CD14-positive monocyte (primary cell): ENCODE data around the gene DNAH2. TPM values are rescaled to one million over a fixed set of nuclear protein-coding genes. Genes with fewer than 3 reads are reported as not detected.
A peak's percentile ranks its signal among the peaks of the same experiment; 100 is the strongest.

ENCODE experiments used
- DNase-seq, 3 donors: peaks; one replicate each; pipeline ENCODE4 v3.0.0-alpha.2; 2011 to 2022
- H2AFZ ChIP-seq: 2 replicates; pipeline ENCODE4 v1.6.0; 2012; ENCODE audit warnings: mild to moderate bottlenecking, low read depth, low read length, inconsistent platforms; ENCODE audit not compliant: insufficient read depth, poor library complexity, severe bottlenecking
- H3K27ac ChIP-seq, 2 donors: 1 replicate in 1 of 2; 2 replicates in 1 of 2; pipeline ENCODE4 v1.5.1; 2012 to 2013; ENCODE audit warnings: low read length in 2 of 2, control low read depth in 1 of 2, inconsistent platforms in 1 of 2, low read depth in 1 of 2, mild to moderate bottlenecking in 1 of 2
- H3K27me3 ChIP-seq, 2 donors: one replicate each; pipeline versions ENCODE4 v1.6.0 to v1.6.1; 2011 to 2013; ENCODE audit warnings: low read length in 2 of 2; ENCODE audit not compliant: control insufficient read depth in 2 of 2, insufficient read depth in 2 of 2
- H3K36me3 ChIP-seq, 2 donors: replicated peaks in 1 of 2; 1 replicate in 1 of 2; 2 replicates in 1 of 2; pipeline versions ENCODE4 v1.5.1 to v1.6.1; 2012 to 2013; ENCODE audit warnings: low read length in 2 of 2, control low read depth in 1 of 2, inconsistent platforms in 1 of 2, mild to moderate bottlenecking in 1 of 2; ENCODE audit not compliant: insufficient read depth in 2 of 2, control insufficient read depth in 1 of 2
- H3K4me1 ChIP-seq, 2 donors: 1 replicate in 1 of 2; 2 replicates in 1 of 2; pipeline versions ENCODE4 v1.5.1 to v1.6.1; 2012 to 2013; ENCODE audit warnings: low read length in 2 of 2, control low read depth in 1 of 2, inconsistent platforms in 1 of 2, mild to moderate bottlenecking in 1 of 2, moderate library complexity in 1 of 2; ENCODE audit not compliant: insufficient read depth in 2 of 2, control insufficient read depth in 1 of 2
- H3K4me2 ChIP-seq: replicated peaks from 2 replicates; pipeline ENCODE3; 2012; ENCODE audit warnings: low read length, moderate library complexity, mild to moderate bottlenecking; ENCODE audit not compliant: poor library complexity, severe bottlenecking; ENCODE audit errors: extremely low read depth
- H3K4me3 ChIP-seq, 3 experiments: fragments of 200-600 bp in 1 of 3; sonication (generic) in 1 of 3; replicated peaks in 1 of 3; 1 replicate in 2 of 3; 2 replicates in 1 of 3; pipeline ENCODE4 v1.5.1; 2011 to 2013; ENCODE audit warnings: low read length in 3 of 3, mild to moderate bottlenecking in 3 of 3, control low read depth in 2 of 3, low read depth in 2 of 3, inconsistent platforms in 1 of 3, moderate library complexity in 1 of 3
- H3K79me2 ChIP-seq: 2 replicates; pipeline ENCODE4 v1.6.0; 2012; ENCODE audit warnings: mild to moderate bottlenecking, control low read depth, inconsistent platforms, low read length, moderate library complexity; ENCODE audit not compliant: insufficient read depth
- H3K9ac ChIP-seq: 2 replicates; pipeline ENCODE4 v1.6.0; 2017; ENCODE audit warnings: low read length, mild to moderate bottlenecking; ENCODE audit not compliant: insufficient read depth, poor library complexity, severe bottlenecking
- H3K9me3 ChIP-seq, 2 donors: replicated peaks in 1 of 2; 1 replicate in 1 of 2; 2 replicates in 1 of 2; pipeline versions ENCODE4 v1.5.1 to v1.6.1; 2012 to 2013; ENCODE audit warnings: low read length in 2 of 2, control low read depth in 1 of 2; ENCODE audit not compliant: control insufficient read depth in 1 of 2, insufficient read depth in 1 of 2
- H4K20me1 ChIP-seq: 2 replicates; pipeline ENCODE4 v1.6.0; 2012; ENCODE audit warnings: mild to moderate bottlenecking, low read length, control low read depth, moderate library complexity; ENCODE audit not compliant: insufficient read depth
- H3K27ac Mint-ChIP-seq, 7 donors: one replicate each; pipeline ENCODE4 v1.8.0; 2020; ENCODE audit warnings: mild to moderate bottlenecking in 7 of 7, mixed read lengths in 7 of 7, moderate library complexity in 6 of 7, inconsistent platforms in 2 of 7
- H3K27me3 Mint-ChIP-seq, 3 donors: one replicate each; pipeline ENCODE4 v1.8.0; 2021 to 2022; ENCODE audit warnings: low read depth in 3 of 3, mild to moderate bottlenecking in 3 of 3, mixed read lengths in 3 of 3, moderate library complexity in 3 of 3, inconsistent platforms in 1 of 3
- H3K36me3 Mint-ChIP-seq, 2 donors: one replicate each; pipeline ENCODE4 v1.8.0; 2020; ENCODE audit warnings: mixed read lengths in 2 of 2, inconsistent platforms in 1 of 2, mild to moderate bottlenecking in 1 of 2
- H3K4me1 Mint-ChIP-seq: one replicate; pipeline ENCODE4 v1.8.0; 2020; ENCODE audit warnings: mild to moderate bottlenecking, mixed read lengths
- H3K4me3 Mint-ChIP-seq, 2 donors: one replicate each; pipeline ENCODE4 v1.8.0; 2020; ENCODE audit warnings: mild to moderate bottlenecking in 2 of 2, mixed read lengths in 2 of 2, moderate library complexity in 1 of 2
- H3K9me3 Mint-ChIP-seq, 7 donors: one replicate each; pipeline ENCODE4 v1.8.0; 2020 to 2022; ENCODE audit warnings: mixed read lengths in 7 of 7, mild to moderate bottlenecking in 6 of 7, moderate library complexity in 6 of 7, inconsistent platforms in 2 of 7
- WGBS: methylation state at CpG from one replicate; pipeline ENCODE4 v1.1.5; 2013; ENCODE audit warnings: missing lambda C conversion rate; ENCODE audit not compliant: insufficient coverage; 5-methylcytosine and 5-hydroxymethylcytosine counted together
- intact Hi-C, 2 donors: fragments of 100-400 bp; cut with micrococcal nuclease; formaldehyde crosslinking; loops; one replicate each; pipeline versions ENCODE4 v1.15.0 to v1.15.1; 2023
- polyA plus RNA-seq, 3 donors: library from polyadenylated mRNA; depleted of rRNA in 1 of 3; unstranded in 2 of 3; stranded (reverse) in 1 of 3; fragments of 300-500 nt in 2 of 3; fragments of >200 nt in 1 of 3; fragmentation: Illumina TruSeq in 2 of 3; gene quantifications; 1 replicate in 2 of 3; 2 replicates in 1 of 3; pipeline ENCODE4 v1.2.3, GENCODE V29; 2012 to 2021
- TF ChIP-seq, protein P1 (sequence below): fragments of 200-600 bp; IDR thresholded peaks from one replicate; pipeline ENCODE4 v1.8.0; 2022; ENCODE audit warnings: antibody characterized with exemption, mild to moderate bottlenecking

The DNAH2 gene
- polyA plus RNA-seq, 3 donors: 0.03 to 0.15 TPM; not detected in 1

DNA sequence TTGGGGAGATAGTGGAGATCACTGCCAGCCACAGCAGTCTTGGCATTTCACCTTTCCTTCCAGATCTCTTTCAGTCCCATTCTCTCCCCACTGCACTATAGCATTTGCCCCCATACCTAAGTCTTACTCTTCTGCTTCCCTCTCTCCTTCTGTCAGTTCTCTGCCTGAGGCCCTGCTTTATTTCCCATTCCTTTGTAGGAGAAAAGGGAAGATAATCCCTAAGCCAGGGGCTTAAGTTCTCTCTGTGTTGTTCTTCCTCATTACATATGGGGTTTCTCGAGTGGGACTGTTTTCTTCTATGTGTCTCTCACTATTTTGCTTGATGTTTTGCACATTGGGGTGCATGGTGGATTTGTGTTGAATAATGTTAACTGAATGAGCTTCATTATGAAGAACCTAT is 122.9 kb downstream of the DNAH2 start:
- intact Hi-C loops: loop anchor here (5.0 kb wide), 5 partner anchors 92 to 358 kb away; partner anchors contain the start of genes CD68 (in 2 of the 2), CNTROB (in 1 of the 2), POLR2A (in 1 of the 2) and SLC35G6 (in 1 of the 2)
- H4K20me1 ChIP-seq: peaks cover 18% of the 10 kb centered on the region
- Mint-ChIP-seq H3K27ac (peak overlapping the region; percentile 97 to 100 (median 100)), H3K4me3 (peak overlapping the region; percentile 95 to 98), H3K27me3 (peaks cover 0 to 12% (median 6%) of the 10 kb centered on the region in 3 donors), H3K36me3 (peaks cover 19 to 32% of the 10 kb centered on the region in 2 donors), H3K4me1 (peaks cover 51% of the 10 kb centered on the region), H3K9me3 (peaks cover 0 to 5% (median 0%) of the 10 kb centered on the region in 7 donors)
- peaks cover 70% of the 10 kb centered on the region for H3K79me2 ChIP-seq
- peak overlapping the region; percentile 78 for H3K4me2 ChIP-seq
- no peak overlapping the region for H2AFZ ChIP-seq
- H3K36me3 ChIP-seq: peaks cover 2 to 6% of the 10 kb centered on the region in 2 donors
- H3K9ac ChIP-seq: peak overlapping the region; percentile 100
- DNase-seq: no peak
- TF ChIP-seq, protein P1, sequence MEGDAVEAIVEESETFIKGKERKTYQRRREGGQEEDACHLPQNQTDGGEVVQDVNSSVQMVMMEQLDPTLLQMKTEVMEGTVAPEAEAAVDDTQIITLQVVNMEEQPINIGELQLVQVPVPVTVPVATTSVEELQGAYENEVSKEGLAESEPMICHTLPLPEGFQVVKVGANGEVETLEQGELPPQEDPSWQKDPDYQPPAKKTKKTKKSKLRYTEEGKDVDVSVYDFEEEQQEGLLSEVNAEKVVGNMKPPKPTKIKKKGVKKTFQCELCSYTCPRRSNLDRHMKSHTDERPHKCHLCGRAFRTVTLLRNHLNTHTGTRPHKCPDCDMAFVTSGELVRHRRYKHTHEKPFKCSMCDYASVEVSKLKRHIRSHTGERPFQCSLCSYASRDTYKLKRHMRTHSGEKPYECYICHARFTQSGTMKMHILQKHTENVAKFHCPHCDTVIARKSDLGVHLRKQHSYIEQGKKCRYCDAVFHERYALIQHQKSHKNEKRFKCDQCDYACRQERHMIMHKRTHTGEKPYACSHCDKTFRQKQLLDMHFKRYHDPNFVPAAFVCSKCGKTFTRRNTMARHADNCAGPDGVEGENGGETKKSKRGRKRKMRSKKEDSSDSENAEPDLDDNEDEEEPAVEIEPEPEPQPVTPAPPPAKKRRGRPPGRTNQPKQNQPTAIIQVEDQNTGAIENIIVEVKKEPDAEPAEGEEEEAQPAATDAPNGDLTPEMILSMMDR: no peak
- H3K27me3 ChIP-seq: no peaks in the 10 kb centered on the region
- peak overlapping the region in 1 of 2 donors; percentile 100 for H3K27ac ChIP-seq
- WGBS: no CpG with 5 or more reads among the region's 1 CpG
- peak overlapping the region in 1 of 3 experiments; percentile 92 for H3K4me3 ChIP-seq
- no peaks in the 10 kb centered on the region for H3K9me3 ChIP-seq
- peaks cover 65 to 66% of the 10 kb centered on the region in 2 donors for H3K4me1 ChIP-seq

DNA sequence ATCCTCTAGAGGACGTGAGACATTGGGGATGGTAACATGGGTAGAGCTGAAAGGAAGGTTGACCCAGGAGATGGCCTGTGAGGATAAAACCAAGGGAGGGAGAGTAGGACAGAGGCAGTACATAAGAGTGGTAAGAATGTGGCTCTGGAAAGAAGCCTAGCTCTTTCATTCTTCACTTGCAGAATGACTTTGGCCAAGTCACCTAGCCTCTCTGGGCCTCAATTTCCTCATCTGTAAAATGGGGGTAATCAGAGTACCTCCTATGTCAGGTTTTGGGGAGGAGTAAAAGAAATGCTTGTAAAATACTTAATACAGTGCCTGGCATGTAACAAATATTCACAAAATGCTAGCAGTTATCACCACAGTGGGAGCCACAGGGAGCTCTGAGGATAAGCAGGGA is 123.3 kb downstream of the DNAH2 start:
- H3K27ac Mint-ChIP-seq: peak overlapping the region; percentile 97 to 100 (median 100)
- H3K36me3 Mint-ChIP-seq: peaks cover 22 to 36% of the 10 kb centered on the region in 2 donors
- peak overlapping the region; percentile 78 for H3K4me2 ChIP-seq
- H3K27me3 ChIP-seq: no peaks in the 10 kb centered on the region
- H3K9me3 Mint-ChIP-seq: peaks cover 0 to 5% (median 0%) of the 10 kb centered on the region in 7 donors
- peaks cover 64 to 66% of the 10 kb centered on the region in 2 donors for H3K4me1 ChIP-seq
- H3K9ac ChIP-seq: peak overlapping the region; percentile 100
- intact Hi-C loops: loop anchor here (5.0 kb wide), 5 partner anchors 91 to 359 kb away; partner anchors contain the start of genes CD68 (in 2 of the 2), CNTROB (in 1 of the 2), POLR2A (in 1 of the 2) and SLC35G6 (in 1 of the 2)
- no CpG with 5 or more reads among the region's 1 CpG for WGBS
- no peak overlapping the region for H2AFZ ChIP-seq
- H3K36me3 ChIP-seq: peaks cover 7 to 11% of the 10 kb centered on the region in 2 donors
- H3K4me3 ChIP-seq: peak overlapping the region; percentile 79 to 92 (median 81)
- H3K27ac ChIP-seq: peak overlapping the region; percentile 98 to 100
- no peaks in the 10 kb centered on the region for H3K9me3 ChIP-seq
- peaks cover 54% of the 10 kb centered on the region for H3K4me1 Mint-ChIP-seq
- peaks cover 74% of the 10 kb centered on the region for H3K79me2 ChIP-seq
- H3K4me3 Mint-ChIP-seq: peak overlapping the region; percentile 95 to 98
- DNase-seq: no peak
- peaks cover 22% of the 10 kb centered on the region for H4K20me1 ChIP-seq
- TF ChIP-seq, protein P1: no peak
- H3K27me3 Mint-ChIP-seq: peaks cover 0 to 14% (median 6%) of the 10 kb centered on the region in 3 donors
